Measurements from ENCODE around the gene TSR3. TPM values are rescaled to one million over a fixed set of nuclear protein-coding genes. Genes with fewer than 3 reads are reported as not detected.

TSR3 gene
- total RNA-seq, 6 donors from 2014 or later: 55.6 to 74.5 (median 65.1) TPM

DNA sequence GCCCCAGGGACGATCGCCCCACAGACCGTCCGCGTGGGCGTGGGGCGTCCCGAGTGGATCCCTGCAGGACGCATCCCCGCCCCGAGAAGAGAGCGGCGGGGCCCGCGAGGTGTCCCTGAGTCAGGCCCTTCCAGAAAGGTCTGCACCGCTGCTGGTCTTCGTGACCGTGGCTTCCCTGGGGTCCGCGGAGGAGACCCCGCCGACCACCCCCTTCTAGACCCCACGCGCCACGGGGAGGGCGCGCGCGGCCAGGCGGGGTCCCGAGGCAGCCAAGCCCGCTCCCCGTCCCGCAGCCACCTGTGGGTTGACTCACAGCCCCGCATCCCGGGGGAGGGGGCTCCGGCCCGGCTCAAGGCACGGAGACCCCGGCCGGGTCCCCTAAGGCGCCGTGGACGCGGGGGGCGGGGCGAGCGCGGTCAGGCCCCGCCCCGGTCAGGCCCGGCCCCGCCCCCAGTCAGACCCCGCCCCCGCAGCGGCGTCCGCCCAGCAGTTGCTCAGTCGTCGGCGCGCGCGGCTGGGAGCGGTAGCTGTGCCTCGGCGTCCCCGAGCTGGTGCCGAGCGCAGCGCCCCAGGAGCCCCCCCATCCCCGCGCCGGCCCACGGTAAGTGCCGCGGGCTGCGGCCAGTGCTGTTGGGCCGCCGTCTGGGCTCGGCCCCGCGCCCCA lies 18.4 kb downstream of the TSR3 start, which contains the start of gene BAIAP3:
BAIAP3 (plus strand) TSS at position 497 of the 664 bp plus-strand sequence. CDS start 4,905 bp downstream, outside the sequence.
- peaks cover 0 to 44% (median 26%) of the 10 kb centered on the region in 4 donors for H3K27me3 ChIP-seq
- peak within 1 kb of the TSS; percentile 49 to 64 (median 59) for H3K4me3 ChIP-seq
- peaks cover 28 to 46% (median 39%) of the 10 kb centered on the region in 4 donors for H3K4me1 ChIP-seq
- ATAC-seq (ENCODE audit: low FRiP score in 2 of 2) (peak in 1 of 2 donors; percentile 78), DNase-seq (peak; percentile 55 to 93)
- 0% methylated on average over 26 of the region's 83 CpGs; no CpG with 5 or more reads in 1 of the 2 donors for WGBS, 2 donors
- no peaks in the 10 kb centered on the region for H3K36me3 ChIP-seq
- peak within 1 kb of the TSS; percentile 45 to 74 (median 62) for H3K27ac ChIP-seq
- H3K9me3 ChIP-seq: peaks cover 0 to 6% (median 4%) of the 10 kb centered on the region in 4 donors
- TF ChIP-seq POLR2AphosphoS5 (IDR thresholded peaks at IDR 0.05): peak in 1 of 2 donors; percentile 33
- peak in 1 of 4 donors; percentile 35 for TF ChIP-seq POLR2A (IDR thresholded peaks at IDR 0.05)
- TF ChIP-seq EP300 (IDR thresholded peaks at IDR 0.05): no peak

GRCh38 chr16:1332618-1333148 lies 19.0 kb downstream of the TSR3 start:
- TF ChIP-seq CTCF (IDR thresholded peaks at IDR 0.05) (no peak), POLR2A (IDR thresholded peaks at IDR 0.05) (no peak), POLR2AphosphoS5 (IDR thresholded peaks at IDR 0.05) (no peak), EP300 (IDR thresholded peaks at IDR 0.05) (no peak)
- no peak for ATAC-seq (ENCODE audit: low FRiP score in 2 of 2)
- Histone ChIP-seq H3K36me3 (peaks cover 0 to 4% (median 0%) of the 10 kb centered on the region in 4 donors), H3K9me3 (peaks cover 0 to 6% (median 4%) of the 10 kb centered on the region in 4 donors), H3K4me3 (peak overlapping the region; percentile 36 to 64 (median 52)), H3K27me3 (peaks cover 0 to 44% (median 26%) of the 10 kb centered on the region in 4 donors), H3K27ac (peak overlapping the region; percentile 45 to 74 (median 62)), H3K4me1 (peaks cover 28 to 42% (median 36%) of the 10 kb centered on the region in 4 donors)
- WGBS, 2 donors: 8 to 10% methylated on average over 15 to 17 of the region's 26 CpGs
- no peak for DNase-seq

GRCh38 chr16:1331712-1332617 lies 19.7 kb downstream of the TSR3 start:
- peak; percentile 34 to 60 for ATAC-seq (ENCODE audit: low FRiP score in 2 of 2)
- Histone ChIP-seq H3K27me3 (peaks cover 0 to 44% (median 26%) of the 10 kb centered on the region in 4 donors), H3K36me3 (peaks cover 0 to 9% (median 2%) of the 10 kb centered on the region in 4 donors), H3K4me1 (peaks cover 28 to 42% (median 36%) of the 10 kb centered on the region in 4 donors), H3K27ac (peak overlapping the region; percentile 45 to 74 (median 62)), H3K4me3 (peak overlapping the region in 3 of 4 donors; percentile 49 to 64 (median 56)), H3K9me3 (peaks cover 0 to 6% (median 4%) of the 10 kb centered on the region in 4 donors)
- peak; percentile 76 to 82 for DNase-seq
- WGBS, 2 donors: 6 to 12% methylated on average over 13 to 19 of the region's 34 CpGs
- peak in 1 of 4 donors; percentile 3 for TF ChIP-seq EP300 (IDR thresholded peaks at IDR 0.05)
- TF ChIP-seq POLR2A (IDR thresholded peaks at IDR 0.05): peak in 2 of 4 donors; percentile 16 to 33
- peak in 1 of 2 donors; percentile 37 for TF ChIP-seq POLR2AphosphoS5 (IDR thresholded peaks at IDR 0.05)
- TF ChIP-seq CTCF (IDR thresholded peaks at IDR 0.05): no peak

GRCh38 chr16:1330931-1331711 lies 20.6 kb downstream of the TSR3 start:
- WGBS, 2 donors: 44 to 64% methylated on average over 5 to 22 of the region's 22 CpGs
- TF ChIP-seq POLR2A (IDR thresholded peaks at IDR 0.05) (no peak), CTCF (IDR thresholded peaks at IDR 0.05) (peak in 1 of 6 experiments; percentile 8), EP300 (IDR thresholded peaks at IDR 0.05) (no peak)
- H3K27ac ChIP-seq: peak overlapping the region; percentile 45 to 74 (median 62)
- peaks cover 0 to 44% (median 26%) of the 10 kb centered on the region in 4 donors for H3K27me3 ChIP-seq
- H3K4me3 ChIP-seq: peak overlapping the region in 3 of 4 donors; percentile 49 to 64 (median 56)
- peaks cover 0 to 9% (median 5%) of the 10 kb centered on the region in 4 donors for H3K36me3 ChIP-seq
- DNase-seq (peak in 1 of 2 donors; percentile 58), ATAC-seq (ENCODE audit: low FRiP score in 2 of 2) (no peak)
- peaks cover 28 to 42% (median 36%) of the 10 kb centered on the region in 4 donors for H3K4me1 ChIP-seq
- H3K9me3 ChIP-seq: peaks cover 0 to 6% (median 4%) of the 10 kb centered on the region in 4 donors

All from upper lobe of left lung (tissue), 6 donors.